RPMI8226 (cell line): Measurements from ENCODE around the gene EXOSC6.
"Not testable (repeated sequence)": the region's sequence is repeated elsewhere in the genome, so short reads cannot be mapped to it uniquely, and the experiment has no call there.

Source experiments
- DNase-seq: peaks from one replicate; pipeline ENCODE4 v3.0.0-alpha.2; 2015

EXOSC6 gene

GRCh38 chr16:70198230-70198629, 53.5 kb downstream of the EXOSC6 start:
- DNase-seq = not testable (repeated sequence)

GRCh38 chr16:70197611-70198010, 54.1 kb downstream of the EXOSC6 start:
- DNase-seq = not testable (repeated sequence)
